ENCODE results near the gene ACSL6.

The ACSL6 gene

DNA sequence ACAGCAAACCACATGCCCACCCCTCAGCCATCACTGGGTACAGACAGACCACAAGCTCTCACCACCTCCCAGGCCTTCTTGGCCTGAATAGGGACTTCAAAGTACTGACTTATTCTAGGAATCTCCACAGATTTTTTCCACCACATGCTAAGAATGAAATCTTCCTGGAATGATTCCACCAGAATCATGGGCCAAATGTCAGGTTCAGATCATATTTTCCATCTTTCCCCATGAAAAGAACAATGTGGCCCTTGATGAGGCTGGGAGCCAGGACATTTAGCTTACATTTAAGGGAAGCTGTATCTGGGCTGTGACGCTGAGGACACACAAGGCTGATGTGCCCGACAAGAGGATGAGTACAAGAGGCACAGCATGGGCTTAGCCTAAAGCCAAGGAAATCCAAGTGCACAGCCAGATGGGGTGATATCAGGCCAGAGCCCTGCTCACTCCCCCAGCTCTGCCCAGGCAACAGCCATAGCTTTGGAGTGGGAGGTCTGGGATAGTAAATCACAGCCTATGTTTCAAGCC, 28.1 kb downstream of the ACSL6 start:
- no peak for DNase-seq (ENCODE audit: low read depth)
- no peak overlapping the region for H3K4me3 ChIP-seq (ENCODE audit: control insufficient read depth, low read depth, low read length)
- TF ChIP-seq CTCF (IDR thresholded peaks at IDR 0.05; ENCODE audit: control insufficient read depth, insufficient read depth, low read depth, low read length, missing control alignments) = no peak

DNA sequence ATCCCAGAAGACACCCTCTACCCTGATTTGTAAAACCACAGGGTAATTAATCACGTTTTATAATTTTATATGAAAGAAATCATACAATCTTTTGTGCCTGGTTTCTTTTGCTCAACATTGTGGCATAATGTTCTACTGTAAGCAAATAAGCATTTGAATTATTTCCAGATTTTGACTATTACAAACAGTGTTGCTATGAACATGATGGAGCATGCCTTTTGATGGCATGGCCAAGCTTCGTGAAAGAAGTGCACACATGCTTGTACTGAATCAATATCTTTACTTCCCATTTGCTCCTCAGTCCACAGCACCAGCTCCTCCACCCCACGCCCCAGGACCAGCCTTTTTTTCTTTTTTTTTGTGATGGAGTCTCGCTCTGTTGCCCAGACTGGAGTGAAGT, 29.9 kb downstream of the ACSL6 start:
- no peak overlapping the region for H3K4me3 ChIP-seq (ENCODE audit: control insufficient read depth, low read depth, low read length)
- no peak for TF ChIP-seq CTCF (IDR thresholded peaks at IDR 0.05; ENCODE audit: control insufficient read depth, insufficient read depth, low read depth, low read length, missing control alignments)
- DNase-seq (ENCODE audit: low read depth) = no peak

- H3K4me3 ChIP-seq (ENCODE audit: control insufficient read depth, low read depth, low read length) = no peak overlapping the region
- TF ChIP-seq CTCF (IDR thresholded peaks at IDR 0.05; ENCODE audit: control insufficient read depth, insufficient read depth, low read depth, low read length, missing control alignments) = no peak
- no peak for DNase-seq (ENCODE audit: low read depth)
Measured at GRCh38 chr5:131980696-131981095, 30.8 kb downstream of the ACSL6 start.

DNA sequence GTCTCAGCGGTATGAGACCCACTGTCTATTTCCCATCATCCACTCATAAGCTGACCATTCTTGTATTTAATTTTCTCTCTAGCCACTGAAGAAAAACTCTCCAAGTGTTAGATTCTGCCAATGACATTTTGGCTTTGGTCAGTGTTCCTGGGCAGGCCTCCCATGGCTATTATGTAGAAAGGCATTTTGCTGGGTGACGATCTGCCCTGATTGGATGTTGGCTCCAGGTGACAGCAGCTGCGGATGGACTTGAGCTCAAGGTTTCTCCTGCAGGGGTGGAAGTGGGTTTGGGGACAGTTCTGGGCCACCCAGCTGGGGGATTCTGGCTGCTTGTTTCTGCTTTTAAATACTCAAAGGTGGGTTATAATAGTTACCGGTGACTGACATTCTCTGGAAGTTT, 31.6 kb downstream of the ACSL6 start:
- no peak for TF ChIP-seq CTCF (IDR thresholded peaks at IDR 0.05; ENCODE audit: control insufficient read depth, insufficient read depth, low read depth, low read length, missing control alignments)
- DNase-seq (ENCODE audit: low read depth) = no peak
- no peak overlapping the region for H3K4me3 ChIP-seq (ENCODE audit: control insufficient read depth, low read depth, low read length)

GRCh38 chr5:131977212-131977604, 34.2 kb downstream of the ACSL6 start:
- no peak for DNase-seq (ENCODE audit: low read depth)

GRCh38 chr5:131976414-131977211, 34.8 kb downstream of the ACSL6 start:
- DNase-seq (ENCODE audit: low read depth) = no peak
- no peak overlapping the region for H3K4me3 ChIP-seq (ENCODE audit: control insufficient read depth, low read depth, low read length)
- no peak for TF ChIP-seq CTCF (IDR thresholded peaks at IDR 0.05; ENCODE audit: control insufficient read depth, insufficient read depth, low read depth, low read length, missing control alignments)

More at GRCh38 chr5:131977212-131977604, 34.2 kb downstream of the ACSL6 start:
- TF ChIP-seq CTCF (IDR thresholded peaks at IDR 0.05; ENCODE audit: control insufficient read depth, insufficient read depth, low read depth, low read length, missing control alignments) = no peak
- H3K4me3 ChIP-seq (ENCODE audit: control insufficient read depth, low read depth, low read length) = no peak overlapping the region
